AG10803 (cell line): ENCODE measurements around the gene HNRNPM.

ENCODE experiments used
- DNase-seq: peaks from one replicate; pipeline ENCODE4 v3.0.0; 2010; ENCODE audit warnings: low read depth
- H3K4me3 ChIP-seq: 2 replicates; pipeline ENCODE4 v1.5.1; 2011; ENCODE audit warnings: mild to moderate bottlenecking, low read length, control low read depth
- TF ChIP-seq, protein P1 (sequence below): conservative IDR thresholded peaks from 2 replicates; pipeline ENCODE4 v1.5.1; 2011; ENCODE audit warnings: mild to moderate bottlenecking, low read length, control low read depth, inconsistent platforms

The HNRNPM gene

DNA sequence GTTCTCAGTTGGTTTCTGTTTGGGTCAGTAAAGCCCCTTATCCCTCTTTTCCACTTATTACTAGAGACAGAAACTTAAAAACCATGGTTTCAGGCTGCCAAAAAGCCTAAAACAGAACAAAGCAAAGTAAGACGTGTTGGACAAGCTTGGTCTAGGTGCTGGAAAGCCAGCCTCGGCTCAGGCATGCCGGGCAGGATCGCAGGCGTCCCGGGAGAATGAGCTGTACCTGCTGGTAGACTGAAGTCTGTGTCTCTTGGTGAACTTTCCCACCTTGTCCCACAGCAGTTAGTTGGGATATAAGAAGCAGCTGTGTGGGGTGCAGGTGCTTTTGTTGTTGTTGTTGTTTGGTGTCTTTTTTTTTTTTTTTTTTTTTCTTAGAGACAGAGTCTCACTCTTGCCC is 36.8 kb downstream of the HNRNPM start:
- TF ChIP-seq, protein P1, sequence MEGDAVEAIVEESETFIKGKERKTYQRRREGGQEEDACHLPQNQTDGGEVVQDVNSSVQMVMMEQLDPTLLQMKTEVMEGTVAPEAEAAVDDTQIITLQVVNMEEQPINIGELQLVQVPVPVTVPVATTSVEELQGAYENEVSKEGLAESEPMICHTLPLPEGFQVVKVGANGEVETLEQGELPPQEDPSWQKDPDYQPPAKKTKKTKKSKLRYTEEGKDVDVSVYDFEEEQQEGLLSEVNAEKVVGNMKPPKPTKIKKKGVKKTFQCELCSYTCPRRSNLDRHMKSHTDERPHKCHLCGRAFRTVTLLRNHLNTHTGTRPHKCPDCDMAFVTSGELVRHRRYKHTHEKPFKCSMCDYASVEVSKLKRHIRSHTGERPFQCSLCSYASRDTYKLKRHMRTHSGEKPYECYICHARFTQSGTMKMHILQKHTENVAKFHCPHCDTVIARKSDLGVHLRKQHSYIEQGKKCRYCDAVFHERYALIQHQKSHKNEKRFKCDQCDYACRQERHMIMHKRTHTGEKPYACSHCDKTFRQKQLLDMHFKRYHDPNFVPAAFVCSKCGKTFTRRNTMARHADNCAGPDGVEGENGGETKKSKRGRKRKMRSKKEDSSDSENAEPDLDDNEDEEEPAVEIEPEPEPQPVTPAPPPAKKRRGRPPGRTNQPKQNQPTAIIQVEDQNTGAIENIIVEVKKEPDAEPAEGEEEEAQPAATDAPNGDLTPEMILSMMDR: no peak
- DNase-seq: no peak
- H3K4me3 ChIP-seq: no peak overlapping the region

- TF ChIP-seq, protein P1: no peak
- no peak for DNase-seq
- no peak overlapping the region for H3K4me3 ChIP-seq
Observed at GRCh38 chr19:8482696-8483095, 37.9 kb downstream of the HNRNPM start.

DNA sequence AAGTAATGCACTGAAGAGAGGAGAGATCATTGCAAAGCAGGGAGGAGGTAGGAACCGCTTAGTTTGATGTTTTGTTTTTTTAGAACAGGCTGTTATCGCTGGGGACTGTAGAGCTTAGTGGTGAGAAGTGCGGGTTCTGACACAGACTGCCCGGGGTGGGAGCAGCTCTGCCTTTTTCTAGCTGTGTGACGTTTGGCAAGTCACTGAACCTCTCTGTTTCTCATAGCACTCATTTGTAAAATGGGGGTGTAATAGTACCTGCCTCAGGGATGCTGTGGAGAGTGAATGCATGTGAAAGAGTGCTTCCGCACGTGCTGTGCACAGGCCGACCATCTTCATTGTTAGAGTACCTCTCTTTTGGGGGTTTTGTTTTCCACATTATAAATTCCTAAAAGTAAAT is 38.4 kb downstream of the HNRNPM start:
- DNase-seq: no peak
- TF ChIP-seq, protein P1: no peak
- no peak overlapping the region for H3K4me3 ChIP-seq

DNA sequence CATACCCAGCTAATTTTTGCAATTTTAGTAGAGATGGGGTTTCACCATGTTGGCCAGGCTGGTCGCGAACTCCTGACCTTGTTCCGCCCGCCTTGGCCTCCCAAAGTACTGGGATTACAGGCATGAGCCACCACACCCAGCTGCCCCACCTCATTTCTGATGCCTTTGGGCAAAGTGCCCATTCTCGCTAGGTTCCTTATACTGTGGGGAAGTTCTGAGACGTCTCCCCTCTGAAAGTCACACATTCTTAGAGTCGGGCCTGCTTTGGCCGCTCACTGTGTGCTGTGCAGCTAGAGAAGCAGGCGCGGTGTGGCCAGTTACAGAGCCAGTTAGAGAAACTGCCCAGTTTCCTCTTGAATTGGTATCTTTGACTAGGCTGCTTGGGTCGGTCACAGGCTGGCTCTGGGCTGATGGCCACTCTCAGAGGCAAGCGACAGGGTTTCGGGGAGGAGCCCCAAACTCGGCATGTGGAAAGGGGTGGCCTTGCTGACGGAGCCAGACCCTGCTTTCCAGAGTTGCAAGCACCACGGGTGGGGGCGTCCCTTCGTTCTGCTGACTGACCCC is 39.6 kb downstream of the HNRNPM start:
- H3K4me3 ChIP-seq: no peak overlapping the region
- TF ChIP-seq, protein P1: no peak
- no peak for DNase-seq

DNA sequence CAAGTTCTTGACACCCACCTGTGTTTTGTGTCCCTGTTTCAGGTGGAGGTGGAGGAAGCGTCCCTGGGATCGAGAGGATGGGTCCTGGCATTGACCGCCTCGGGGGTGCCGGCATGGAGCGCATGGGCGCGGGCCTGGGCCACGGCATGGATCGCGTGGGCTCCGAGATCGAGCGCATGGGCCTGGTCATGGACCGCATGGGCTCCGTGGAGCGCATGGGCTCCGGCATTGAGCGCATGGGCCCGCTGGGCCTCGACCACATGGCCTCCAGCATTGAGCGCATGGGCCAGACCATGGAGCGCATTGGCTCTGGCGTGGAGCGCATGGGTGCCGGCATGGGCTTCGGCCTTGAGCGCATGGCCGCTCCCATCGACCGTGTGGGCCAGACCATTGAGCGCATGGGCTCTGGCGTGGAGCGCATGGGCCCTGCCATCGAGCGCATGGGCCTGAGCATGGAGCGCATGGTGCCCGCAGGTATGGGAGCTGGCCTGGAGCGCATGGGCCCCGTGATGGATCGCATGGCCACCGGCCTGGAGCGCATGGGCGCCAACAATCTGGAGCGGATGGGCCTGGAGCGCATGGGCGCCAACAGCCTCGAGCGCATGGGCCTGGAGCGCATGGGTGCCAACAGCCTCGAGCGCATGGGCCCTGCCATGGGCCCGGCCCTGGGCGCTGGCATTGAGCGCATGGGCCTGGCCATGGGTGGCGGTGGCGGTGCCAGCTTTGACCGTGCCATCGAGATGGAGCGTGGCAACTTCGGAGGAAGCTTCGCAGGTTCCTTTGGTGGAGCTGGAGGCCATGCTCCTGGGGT is 41.0 kb downstream of the HNRNPM start:
- no peak overlapping the region for H3K4me3 ChIP-seq
- DNase-seq: no peak
- TF ChIP-seq, protein P1: no peak

- H3K4me3 ChIP-seq: no peak overlapping the region
- TF ChIP-seq, protein P1: no peak
- DNase-seq: no peak
Observed at GRCh38 chr19:8486661-8487136, 41.9 kb downstream of the HNRNPM start.

DNA sequence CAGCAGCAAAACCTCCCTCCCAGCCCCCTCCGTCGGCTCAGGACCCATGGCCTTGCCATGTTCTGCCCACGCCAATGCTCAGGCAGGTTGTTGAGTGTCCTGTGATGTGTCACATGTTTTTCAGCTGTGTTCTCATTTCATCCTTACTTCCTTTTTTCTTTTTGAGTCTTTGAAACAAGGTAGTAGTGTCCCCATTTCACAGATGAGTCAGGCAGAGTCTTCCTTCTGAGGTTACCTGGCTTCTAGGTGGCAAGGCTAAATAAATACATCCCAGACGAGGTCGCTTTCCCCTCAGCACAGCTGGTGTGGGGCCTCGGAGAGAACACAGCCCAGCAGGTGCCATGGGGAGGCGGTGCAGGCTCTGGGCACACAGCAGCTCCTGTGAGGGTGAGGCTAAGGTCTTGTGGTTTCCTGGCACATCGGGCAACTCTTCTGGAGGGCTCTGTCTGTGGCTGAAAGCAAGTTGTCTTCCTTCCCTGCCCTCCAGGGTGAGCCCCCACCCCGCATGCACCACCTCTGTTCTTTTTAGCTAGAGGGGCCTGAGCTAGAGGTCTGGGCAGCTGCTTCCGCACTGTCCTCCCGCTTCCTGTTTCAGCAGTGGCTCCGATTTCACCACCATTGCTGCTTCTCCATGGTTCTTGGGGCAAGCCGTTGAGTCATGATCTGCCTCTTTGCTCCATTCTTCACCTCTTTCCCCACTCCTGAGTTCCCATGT is 42.5 kb downstream of the HNRNPM start:
- no peak for DNase-seq
- no peak overlapping the region for H3K4me3 ChIP-seq
- TF ChIP-seq, protein P1: no peak
